Fibroblast of lung (primary cell): Measurements from ENCODE around the gene SPI1.

Experiments
- CTCF ChIP-seq, 2 donors: IDR thresholded peaks in 1 of 2; conservative IDR thresholded peaks in 1 of 2; 1 replicate in 1 of 2; 2 replicates in 1 of 2; pipeline ENCODE4 v1.5.1; 2011 to 2012; ENCODE audit warnings: low read length in 2 of 2, control low read depth in 1 of 2, inconsistent platforms in 1 of 2, low read depth in 1 of 2, mild to moderate bottlenecking in 1 of 2
- EZH2 ChIP-seq: IDR thresholded peaks from 2 replicates; pipeline ENCODE4 v1.5.1; 2012; ENCODE audit warnings: low read length, control low read depth, mild to moderate bottlenecking; ENCODE audit errors: missing control alignments

GRCh38 chr11:47356129-47356997 lies 22.0 kb downstream of the SPI1 start:
- TF ChIP-seq EZH2 (no peak), CTCF (conservative IDR thresholded peaks at IDR 0.05 in 1 of 2, IDR thresholded peaks at IDR 0.05 in 1 of 2; ENCODE audit: low read depth in 1 of 2, low read length in 2 of 2) (no peak)
